ENCODE results near the gene GCN1.

The GCN1 gene

GRCh38 chr12:120125029-120125428 lies 69.5 kb downstream of the GCN1 start:
- no peak for DNase-seq (ENCODE audit: low read depth in 1 of 2, low spot score in 1 of 2)
- TF ChIP-seq POLR2AphosphoS5 (IDR thresholded peaks at IDR 0.05; ENCODE audit: low read depth) (no peak), CTCF (IDR thresholded peaks at IDR 0.05; ENCODE audit: insufficient read depth, low read length) (no peak), SPI1 (IDR thresholded peaks at IDR 0.05; ENCODE audit: borderline replicate concordance, low read depth) (no peak), REST (IDR thresholded peaks at IDR 0.05; ENCODE audit: insufficient replicate concordance, low read depth) (no peak), GABPA (IDR thresholded peaks at IDR 0.05; ENCODE audit: low read depth) (no peak)
- no peak overlapping the region for H3K27ac ChIP-seq (replicated peaks)

GRCh38 chr12:120121766-120122293 lies 72.7 kb downstream of the GCN1 start:
- Histone ChIP-seq H3K27me3 (ENCODE audit: insufficient read depth, poor library complexity, severe bottlenecking) (no peaks in the 10 kb centered on the region), H3K4me3 (replicated peaks; ENCODE audit: insufficient read depth, low read length) (no peak overlapping the region), H3K27ac (replicated peaks) (no peak overlapping the region)
- TF ChIP-seq CTCF (IDR thresholded peaks at IDR 0.05; ENCODE audit: insufficient read depth, low read length), result no peak
- DNase-seq (ENCODE audit: low read depth in 1 of 2, low spot score in 1 of 2), result no peak

More at GRCh38 chr12:120125029-120125428, 69.5 kb downstream of the GCN1 start:
- Histone ChIP-seq H3K27me3 (ENCODE audit: insufficient read depth, poor library complexity, severe bottlenecking) (no peaks in the 10 kb centered on the region), H3K4me3 (replicated peaks; ENCODE audit: insufficient read depth, low read length) (no peak overlapping the region)

- no peak overlapping the region for H3K27ac ChIP-seq (replicated peaks)
- H3K27me3 ChIP-seq (ENCODE audit: insufficient read depth, poor library complexity, severe bottlenecking), result no peaks in the 10 kb centered on the region
- H3K4me3 ChIP-seq (replicated peaks; ENCODE audit: insufficient read depth, low read length), result no peak overlapping the region
- TF ChIP-seq SPI1 (IDR thresholded peaks at IDR 0.05; ENCODE audit: borderline replicate concordance, low read depth) (no peak), GABPA (IDR thresholded peaks at IDR 0.05; ENCODE audit: low read depth) (no peak), POLR2AphosphoS5 (IDR thresholded peaks at IDR 0.05; ENCODE audit: low read depth) (no peak), CTCF (IDR thresholded peaks at IDR 0.05; ENCODE audit: insufficient read depth, low read length) (no peak), REST (IDR thresholded peaks at IDR 0.05; ENCODE audit: insufficient replicate concordance, low read depth) (no peak)
- DNase-seq (ENCODE audit: low read depth in 1 of 2, low spot score in 1 of 2), result no peak
Observed at GRCh38 chr12:120121343-120121742, 73.2 kb downstream of the GCN1 start.

Measured in HL-60 (cell line).